Measurements from ENCODE around the gene PLEKHA5.
A peak's percentile ranks its signal among the peaks of the same experiment; 100 is the strongest.
"Not testable (repeated sequence)": the region's sequence is repeated elsewhere in the genome, so short reads cannot be mapped to it uniquely, and the experiment has no call there.

PLEKHA5 gene

DNA sequence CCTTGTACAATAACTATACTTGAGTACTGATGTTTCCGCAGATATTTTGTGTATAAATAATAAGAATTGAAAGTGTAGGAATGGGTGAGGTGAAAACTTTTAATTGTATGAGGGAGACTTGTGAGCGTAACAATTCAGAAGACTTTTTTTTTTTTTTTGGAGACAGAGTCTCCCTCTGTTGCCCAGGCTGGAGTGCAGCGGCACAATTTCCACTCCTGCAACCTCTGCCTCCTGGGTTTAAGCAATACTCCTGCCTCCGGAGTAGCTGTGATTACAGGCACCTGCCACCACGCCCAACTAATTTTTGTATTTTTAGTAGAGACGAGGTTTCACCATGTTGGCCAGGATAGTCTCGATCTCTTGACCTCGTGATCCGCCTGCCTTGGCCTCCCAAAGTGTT, 40.8 kb downstream of the PLEKHA5 start:
- DNase-seq, result not testable (repeated sequence)

DNA sequence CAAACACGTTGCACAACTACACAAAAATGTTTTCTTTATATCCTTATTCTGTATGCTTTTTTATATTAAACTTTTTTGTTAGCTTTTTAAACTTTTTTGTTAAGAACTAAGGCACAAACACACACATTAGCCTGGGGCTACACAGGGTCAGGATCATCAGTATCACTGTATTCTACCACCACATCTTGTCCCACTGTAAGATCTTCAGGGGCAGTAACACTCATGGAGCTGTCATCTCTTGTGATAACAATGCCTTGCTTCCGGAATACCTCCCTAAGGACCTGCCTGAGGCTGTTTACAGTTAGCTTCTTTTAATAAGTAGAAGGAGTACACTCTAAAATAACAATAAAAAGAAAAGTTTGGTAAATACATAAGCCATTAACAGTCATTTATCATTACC, 42.2 kb downstream of the PLEKHA5 start:
- no peak for DNase-seq

DNA sequence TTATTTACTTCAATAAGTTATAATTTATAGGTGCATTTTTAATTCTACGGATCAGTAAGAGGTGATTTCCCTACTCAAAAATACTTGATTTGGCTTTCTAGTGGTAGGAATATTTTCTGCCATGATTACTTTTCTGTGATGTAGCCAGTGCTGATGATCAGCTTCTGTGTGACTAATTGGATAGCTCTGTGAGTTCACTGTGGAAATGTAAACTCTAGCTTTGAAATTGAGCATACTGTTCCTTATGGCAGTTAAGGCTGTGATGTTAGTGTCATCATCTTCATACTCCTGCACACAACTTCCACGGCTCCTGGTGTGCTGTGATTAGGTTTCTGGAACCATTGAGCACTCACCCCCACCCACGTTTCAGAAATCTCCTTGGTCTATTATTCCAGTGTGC, 48.2 kb downstream of the PLEKHA5 start:
- no peak for DNase-seq

DNA sequence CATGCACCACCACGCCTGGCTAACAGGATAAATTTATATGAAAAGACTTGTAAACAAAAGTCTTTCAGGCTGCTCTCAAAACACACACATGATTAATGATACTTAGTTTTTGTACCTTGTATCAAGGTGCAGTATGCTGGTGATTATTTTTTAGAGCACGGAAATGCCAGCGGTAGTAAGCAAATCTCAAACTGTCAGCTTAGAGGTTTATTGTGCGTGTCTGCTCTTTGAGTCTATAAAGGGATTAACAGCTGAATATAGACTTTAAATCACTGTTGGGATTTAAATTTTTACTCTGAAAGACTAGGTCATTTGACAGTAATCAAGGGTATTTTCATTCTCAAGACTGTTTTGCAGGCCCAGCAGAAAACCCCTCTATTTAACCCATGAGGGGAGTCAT, 50.5 kb downstream of the PLEKHA5 start:
- DNase-seq, result no peak

DNA sequence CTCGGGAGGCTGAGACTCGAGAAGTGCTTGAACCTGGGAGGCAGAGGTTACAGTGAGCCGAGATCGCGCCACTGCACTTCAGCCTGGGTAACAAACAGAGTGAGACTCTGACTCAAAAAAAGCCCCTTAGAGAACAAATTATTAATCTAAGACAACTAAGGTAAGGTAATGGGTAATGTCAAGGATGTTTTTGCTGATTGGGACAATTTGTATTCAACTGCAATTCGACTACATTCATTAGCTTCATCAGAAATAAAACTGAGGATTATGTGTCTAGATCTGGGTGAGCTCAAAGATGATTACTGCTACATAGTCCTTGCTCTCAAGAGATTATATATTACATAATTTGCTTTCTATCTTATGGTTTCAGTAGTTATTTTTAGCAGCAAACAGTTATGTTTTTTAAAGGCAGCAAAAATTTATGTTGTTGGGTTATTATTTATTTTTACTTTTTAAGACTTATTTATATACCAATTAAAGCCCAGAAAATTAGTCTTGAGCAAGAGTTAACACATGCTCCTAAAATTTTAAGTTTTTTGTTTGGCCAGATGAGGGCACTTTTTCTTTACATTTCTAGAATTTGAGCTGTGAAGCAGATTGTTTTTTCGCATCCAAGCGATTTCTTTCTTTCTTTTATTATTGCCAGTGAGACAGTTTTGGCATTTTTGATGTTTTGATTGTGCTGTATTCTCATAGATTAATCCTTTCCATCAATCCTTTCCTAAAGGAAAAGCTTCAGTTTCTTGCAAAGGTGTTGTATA, 52.3 kb downstream of the PLEKHA5 start:
- no peak for DNase-seq

DNA sequence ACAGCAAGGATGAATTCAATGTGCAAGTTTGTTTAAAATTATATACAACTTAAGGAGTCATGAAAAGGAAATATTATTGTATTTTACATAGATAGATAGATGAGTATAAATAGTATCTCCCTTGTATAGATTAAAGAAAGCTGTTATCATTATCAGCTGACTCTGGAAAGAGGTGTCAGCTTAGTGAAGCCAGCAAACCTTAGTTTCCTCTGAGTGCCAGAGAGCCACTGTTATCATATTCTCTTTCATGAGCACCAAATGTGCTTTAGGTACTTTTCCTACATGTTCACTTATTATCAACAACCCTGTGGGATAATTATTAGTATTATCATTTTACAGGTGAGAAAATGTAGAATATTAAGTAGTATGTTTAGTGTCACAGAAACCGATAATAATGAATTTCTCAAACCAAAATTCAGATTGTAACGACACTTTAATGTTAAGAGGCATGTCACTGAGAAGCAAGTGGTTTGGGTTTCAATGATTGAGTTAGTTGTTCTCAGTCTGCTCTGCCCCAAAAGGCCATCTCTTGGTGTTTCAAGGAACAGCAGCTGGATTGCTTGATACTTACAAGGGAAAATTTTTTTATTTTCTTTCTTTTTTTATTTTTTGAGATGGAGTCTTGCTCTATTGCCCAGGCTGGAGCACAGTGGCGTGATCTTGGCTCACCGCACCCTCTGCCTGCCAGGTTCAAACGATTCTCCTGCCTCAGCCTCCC, 53.7 kb downstream of the PLEKHA5 start:
- DNase-seq, result no peak

DNA sequence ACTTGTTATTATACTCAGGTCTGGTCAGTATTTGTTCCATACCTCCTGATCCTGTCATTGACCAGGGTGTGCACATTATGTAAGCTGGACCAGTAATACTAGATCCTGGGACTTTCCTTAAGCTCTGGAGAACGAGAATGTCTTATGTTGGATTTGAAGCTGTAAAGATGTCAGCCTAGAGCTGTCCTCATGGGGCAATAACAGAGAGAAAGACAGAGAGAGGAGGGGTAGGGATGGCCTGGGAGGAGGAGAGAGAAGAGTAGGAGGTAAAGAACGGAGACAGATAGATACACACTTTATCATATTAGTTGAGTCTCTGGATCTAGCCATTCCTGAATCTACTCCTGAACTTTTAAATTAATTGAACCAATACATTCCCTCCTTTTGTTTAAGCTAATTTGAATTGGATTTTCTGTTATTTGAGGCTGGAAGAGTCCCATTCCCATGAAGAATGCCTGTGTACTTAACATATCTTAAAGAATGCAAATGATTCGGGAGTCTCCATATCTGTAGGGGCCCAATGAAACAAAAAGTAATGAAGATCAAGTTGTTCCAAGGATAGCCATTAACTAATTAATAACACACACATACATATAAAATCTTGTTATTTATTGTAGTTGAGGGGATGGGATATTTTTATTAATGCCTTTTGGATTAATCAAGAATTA, 55.9 kb downstream of the PLEKHA5 start:
- no peak for DNase-seq

DNA sequence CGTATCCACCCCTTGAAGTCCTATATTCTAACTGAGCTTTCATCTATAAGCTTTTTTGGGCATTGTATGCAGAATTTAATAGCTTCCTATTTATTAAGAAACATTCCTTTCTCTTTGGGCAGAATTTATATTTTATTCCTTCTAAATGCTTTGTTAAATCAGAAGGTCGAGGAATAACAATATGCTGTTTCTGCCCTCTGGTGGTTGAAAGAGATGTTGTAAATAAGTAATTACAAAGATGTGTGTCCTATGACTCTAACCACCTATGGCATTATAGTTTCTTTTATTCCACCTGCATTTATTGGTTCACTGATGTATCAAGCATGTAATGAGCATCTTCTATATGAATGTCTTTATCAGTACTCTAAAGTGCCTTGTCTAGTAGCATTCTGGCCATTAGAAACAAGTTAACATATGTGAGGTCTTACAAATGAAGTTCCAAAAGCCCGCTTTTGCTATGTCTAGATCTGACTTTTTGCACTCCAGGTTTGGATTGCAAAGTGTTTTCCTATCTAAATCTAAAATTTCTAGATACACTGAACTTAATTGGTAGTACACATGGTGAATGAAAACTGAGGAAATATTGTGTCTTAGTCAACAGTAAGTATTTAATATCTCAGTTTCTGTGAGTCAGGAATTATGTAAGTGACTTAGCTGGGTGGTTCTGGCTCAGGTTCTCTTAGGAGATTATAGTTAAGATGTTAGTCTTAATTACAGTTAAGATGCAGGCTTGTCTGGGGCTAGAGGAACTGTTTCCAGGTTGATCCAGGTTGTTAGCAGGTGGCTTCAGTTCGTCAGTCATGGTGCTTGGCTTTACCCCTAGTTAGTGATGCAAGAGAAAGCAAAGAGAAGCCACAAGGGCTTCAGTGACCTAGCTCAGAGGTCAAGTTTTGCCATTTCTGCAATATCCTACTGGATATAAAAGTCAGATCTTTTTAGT, 57.5 kb downstream of the PLEKHA5 start:
- DNase-seq, result no peak

DNA sequence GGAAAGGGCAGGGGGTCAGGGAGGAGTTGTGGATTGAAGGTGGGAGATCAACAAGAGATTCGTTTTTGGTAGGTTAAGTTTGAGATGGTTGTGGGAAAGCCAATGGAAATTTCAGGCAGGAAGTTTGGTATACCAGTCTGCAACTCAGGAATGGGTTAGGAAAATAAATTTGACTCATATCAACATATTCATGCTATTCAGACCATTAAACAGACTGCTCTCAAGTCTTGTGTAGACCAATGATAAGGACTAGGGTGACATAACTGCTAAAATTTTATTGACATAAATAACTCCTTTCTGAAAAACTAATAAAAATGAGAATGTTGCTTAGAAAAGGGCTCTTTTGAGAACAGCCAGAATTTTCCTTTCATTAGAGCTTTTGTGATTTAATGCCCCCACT, 60.0 kb downstream of the PLEKHA5 start:
- DNase-seq, result no peak

DNA sequence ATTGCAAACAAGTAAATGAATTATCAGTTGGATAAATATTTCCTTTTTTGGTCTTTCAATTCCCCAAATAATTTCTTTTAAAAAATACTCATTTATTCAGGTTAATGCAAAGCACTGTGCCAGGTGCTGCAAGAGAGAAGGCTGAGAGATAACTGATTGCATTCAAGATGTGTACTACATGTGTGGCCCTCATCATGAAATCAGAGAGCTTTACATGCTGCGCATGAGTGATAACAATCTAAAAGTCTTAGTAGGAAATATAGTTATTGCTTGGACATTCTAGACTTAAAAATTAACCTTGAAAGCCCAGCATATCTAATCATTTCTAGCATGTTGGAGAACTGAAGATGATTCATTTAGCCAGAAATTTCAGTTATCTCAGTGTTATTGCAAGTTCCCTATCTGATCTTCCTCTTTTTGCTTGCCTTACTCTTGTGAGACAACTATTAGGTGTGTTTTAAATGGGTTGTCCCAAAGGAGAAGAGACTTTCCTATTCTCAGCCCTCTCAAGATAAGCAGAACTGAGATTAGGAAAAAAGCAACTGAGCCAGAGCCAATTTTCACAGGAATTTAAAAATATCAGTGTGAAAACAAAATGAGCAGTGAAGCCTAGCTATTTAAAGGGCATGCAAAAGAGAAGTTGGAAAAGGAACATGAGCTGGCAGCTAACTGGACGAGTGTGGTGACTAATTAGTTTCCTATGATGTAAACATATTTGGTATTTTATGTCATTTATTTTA, 60.9 kb downstream of the PLEKHA5 start:
- DNase-seq, result no peak

DNA sequence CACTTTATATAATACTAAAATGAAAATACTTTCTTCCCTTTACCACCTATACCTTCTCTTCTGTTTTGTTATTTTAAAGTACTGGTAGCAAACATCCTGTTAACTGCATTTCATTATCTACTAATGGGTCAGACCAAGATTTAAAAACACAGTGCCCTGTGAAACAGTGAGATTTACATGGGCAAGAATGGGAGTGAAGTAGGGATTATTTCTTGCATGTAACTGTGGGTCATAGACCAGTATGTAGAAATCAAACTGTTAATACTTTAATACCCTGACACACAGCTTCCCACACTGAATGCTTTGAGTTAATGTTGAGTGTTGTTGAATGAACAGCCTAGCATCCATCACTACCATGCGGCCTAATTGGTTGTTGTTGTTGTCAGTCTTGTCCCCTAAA, 61.6 kb downstream of the PLEKHA5 start:
- no peak for DNase-seq

DNA sequence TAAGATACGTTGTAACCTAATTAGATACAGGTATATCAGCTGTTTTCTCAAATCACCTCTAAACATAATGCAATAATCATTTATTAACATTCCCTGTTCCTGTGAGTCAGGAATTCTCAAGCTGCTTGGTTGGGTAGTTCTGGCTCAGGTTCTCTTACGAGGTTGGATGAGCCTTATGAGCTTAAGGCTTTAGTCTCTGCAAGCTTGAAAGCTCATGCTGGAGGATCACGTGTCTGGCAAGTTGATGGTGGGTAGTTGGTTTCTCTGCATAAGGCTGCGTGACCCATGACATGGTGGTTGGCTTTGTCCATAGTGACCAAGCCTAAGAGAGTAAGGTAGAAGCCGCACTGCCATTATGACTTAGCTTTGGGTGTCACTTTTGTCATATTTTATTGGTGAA, 62.0 kb downstream of the PLEKHA5 start:
- DNase-seq, result no peak

DNA sequence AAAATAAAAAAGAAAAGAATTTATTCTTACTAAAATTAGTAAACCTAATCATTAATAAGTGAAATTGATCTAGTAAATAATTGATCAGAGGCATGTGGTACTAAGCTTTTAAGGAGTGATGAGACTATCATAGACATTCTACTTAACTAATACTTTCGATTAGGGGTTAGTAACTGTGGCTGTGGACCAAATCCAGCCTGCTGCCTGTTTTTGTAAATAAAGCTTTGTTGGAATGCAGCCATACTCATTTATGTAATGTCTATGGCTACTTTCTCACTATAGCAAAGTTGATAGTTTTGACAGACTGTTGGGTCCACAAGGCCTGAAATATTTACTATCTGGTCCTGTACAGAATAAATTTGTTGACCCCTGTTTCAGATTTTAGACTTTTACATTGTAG, 63.2 kb downstream of the PLEKHA5 start:
- no peak for DNase-seq

DNA sequence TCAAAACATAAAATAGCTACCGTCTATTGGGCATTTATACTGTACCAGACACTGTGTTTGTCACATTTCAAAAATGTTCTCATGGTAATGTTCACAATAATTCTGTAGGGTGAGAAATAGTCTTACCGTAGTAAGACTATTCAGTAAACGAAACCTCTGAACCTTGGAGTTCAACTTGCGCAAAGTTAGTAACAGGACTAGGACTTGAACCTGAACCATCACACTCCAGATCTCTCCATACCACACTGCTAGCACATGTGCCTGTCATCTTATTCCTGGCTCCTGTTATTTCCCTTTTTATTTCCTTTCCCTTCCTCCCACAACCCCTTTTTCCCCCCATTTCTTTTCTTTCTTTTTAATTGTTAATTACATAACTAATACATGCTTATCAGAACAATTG, 65.4 kb downstream of the PLEKHA5 start:
- no peak for DNase-seq

DNA sequence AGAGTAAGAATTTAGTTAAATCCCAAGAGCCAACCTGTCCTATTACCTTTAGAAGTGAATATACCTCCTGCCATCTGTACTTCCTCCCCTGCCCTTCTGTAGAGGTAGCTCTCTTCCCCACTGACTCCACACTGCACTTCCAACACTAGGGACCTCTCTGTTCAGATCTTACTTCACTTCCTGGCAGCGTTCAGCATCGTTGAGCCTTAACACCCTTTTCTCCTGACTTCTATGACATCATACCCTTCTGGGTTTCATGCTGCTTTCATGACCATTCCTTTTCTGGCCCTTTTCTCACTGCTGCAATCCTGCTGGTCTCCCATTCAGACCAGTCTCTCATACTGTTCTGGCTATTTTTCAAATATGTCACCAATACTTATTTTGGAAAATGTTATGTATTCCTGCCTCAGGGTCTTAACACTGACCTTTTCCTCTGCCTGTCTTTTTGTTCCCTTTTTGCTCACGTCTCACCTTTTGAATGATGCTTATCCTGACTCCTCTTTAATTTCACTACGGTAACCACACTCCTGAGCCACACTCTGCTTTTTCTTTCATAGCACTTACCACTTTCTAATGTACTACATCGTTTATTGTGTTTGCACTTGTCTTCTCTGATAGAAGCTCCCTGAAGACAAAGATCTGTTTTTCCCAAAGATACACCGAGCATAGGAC, 67.6 kb downstream of the PLEKHA5 start:
- peak; percentile 25 for DNase-seq

DNA sequence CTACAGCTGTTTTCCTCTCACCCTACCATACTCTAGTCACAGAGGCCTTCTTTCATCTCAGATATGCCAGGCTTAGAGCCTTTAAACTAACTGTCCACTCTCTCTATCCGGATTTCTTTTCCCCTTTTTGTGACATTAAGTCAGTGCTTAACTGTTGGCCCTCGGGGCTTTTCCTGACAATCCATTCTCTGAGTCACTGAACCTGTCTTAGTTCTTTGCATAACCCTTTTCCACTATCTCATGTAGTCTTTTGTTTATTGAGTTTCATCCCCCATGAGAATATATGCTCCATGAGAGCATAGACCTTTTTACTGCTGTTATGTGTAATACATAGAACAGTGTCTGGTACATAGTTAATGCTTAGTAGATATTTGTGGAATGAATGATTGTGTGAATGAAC, 68.7 kb downstream of the PLEKHA5 start:
- DNase-seq, result no peak

DNA sequence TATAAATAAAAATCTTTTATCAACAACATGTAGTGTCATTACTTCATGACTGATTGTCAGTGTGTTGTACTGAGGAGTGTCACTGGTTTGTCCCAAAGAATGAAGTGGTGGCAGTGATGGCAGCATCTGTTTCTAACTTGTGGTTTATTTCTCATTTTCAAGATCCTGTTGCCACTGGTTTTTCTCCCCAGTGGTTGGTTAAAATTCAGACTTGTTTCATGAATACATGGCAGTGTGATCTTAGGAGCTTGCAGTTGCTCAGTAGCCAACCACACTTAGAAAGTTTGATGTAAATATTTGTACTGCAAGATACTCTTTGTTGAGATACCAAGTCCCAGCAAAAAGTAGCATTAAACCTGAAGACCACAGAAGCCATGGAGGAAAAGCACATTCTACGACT, 69.8 kb downstream of the PLEKHA5 start:
- no peak for DNase-seq

DNA sequence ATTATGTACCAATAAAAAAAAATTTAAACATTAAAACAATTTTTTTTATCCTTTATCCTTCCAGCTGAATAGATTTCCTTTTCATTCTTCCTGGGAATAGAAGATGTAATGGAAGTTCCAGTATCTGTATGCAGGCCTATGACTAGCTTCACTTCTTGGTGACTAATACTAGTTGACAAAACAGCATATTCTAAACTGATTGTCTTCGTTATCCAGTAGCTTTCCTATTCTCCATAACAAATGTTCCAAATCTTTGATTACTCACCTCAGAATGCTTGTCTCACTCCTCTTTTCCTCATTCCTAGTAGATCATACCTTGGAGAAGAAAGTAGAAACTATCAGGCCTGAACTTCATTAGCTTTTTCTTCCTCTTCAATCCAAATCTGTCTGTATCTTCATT, 70.7 kb downstream of the PLEKHA5 start:
- DNase-seq, result no peak

DNA sequence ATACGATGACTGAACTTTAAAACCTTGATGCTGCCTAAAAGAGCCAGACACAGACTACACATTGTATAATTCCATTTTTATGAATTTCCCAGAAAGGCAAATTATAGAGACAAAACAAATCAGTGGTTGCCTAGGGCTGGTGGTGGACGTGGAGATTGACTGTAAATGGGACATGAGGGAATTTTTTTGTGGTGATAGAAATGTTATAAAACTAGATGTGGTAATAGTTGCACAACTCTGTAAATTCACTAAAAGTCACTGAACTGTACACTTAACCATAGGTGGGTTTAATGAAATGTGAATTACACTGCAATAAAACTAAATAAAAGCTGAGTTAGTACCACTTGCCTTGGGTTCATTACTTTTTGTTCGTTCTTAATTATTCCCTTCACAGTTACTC, 72.1 kb downstream of the PLEKHA5 start:
- no peak for DNase-seq

DNA sequence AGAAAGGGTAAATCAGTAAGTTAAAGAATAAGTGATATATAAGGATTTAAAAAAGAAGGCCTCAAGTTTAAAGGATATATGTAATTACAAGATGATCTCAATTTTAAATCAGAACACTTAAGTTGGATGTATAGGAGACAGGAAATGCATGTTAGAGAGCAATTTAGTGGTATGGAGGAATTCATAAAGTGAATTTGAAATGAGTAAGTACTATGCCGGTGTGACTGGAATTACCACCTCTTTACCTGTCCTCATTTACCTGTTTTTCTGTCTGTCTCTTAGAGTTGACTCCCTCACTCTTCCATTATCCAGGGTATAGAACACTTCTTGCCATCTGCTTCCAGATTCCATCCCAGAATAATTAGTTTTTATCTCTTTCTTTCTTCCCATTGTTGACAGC, 73.5 kb downstream of the PLEKHA5 start:
- DNase-seq, result no peak
